G401.6 (cell line): ENCODE measurements around the gene PROSER2.
"Not testable (repeated sequence)": the region's sequence is repeated elsewhere in the genome, so short reads cannot be mapped to it uniquely, and the experiment has no call there.

ENCODE experiments used
- FAIRE-seq: peaks from 2 replicates; lab custom pipeline; 2012; peaks lifted over from hg19 to GRCh38; lab: Jason Lieb, UNC

The PROSER2 gene

DNA sequence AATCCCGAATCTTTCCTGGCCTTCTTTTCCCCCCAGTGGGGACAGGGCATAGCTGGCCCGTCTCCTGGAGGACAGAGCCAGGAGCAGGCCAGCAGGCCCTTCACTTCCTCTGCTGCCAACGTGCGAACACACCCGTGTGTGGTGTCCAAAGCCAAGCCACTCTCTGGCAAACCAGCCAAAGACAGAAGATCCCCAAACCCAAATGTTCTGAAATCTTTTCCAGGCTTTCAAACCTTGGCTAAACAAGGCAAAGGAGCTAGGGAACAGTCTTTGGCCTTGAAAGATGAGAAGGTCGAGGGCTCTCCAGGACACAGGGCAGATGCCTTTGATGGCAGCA, 63.0 kb downstream of the PROSER2 start:
- no peak for FAIRE-seq

DNA sequence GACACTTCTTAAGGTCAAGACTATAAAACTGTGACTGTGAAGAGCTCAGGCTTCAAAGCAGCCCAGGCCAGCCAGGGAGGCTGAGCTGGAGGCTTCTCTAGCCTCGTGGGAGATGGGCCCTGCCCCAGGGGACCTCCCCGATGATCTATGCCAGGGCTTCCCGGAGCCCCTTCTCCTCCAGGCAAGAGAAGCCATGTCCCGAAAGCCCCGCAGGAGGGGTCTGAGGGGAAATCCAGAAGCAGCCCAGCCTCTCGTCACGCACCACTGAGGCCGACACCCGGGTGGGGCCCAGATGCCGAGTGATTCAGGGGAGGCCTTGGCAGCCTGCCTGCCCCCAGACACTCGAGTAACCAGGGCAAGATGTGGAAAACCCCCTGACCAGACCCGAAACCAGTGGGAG, 63.7 kb downstream of the PROSER2 start:
- no peak for FAIRE-seq

DNA sequence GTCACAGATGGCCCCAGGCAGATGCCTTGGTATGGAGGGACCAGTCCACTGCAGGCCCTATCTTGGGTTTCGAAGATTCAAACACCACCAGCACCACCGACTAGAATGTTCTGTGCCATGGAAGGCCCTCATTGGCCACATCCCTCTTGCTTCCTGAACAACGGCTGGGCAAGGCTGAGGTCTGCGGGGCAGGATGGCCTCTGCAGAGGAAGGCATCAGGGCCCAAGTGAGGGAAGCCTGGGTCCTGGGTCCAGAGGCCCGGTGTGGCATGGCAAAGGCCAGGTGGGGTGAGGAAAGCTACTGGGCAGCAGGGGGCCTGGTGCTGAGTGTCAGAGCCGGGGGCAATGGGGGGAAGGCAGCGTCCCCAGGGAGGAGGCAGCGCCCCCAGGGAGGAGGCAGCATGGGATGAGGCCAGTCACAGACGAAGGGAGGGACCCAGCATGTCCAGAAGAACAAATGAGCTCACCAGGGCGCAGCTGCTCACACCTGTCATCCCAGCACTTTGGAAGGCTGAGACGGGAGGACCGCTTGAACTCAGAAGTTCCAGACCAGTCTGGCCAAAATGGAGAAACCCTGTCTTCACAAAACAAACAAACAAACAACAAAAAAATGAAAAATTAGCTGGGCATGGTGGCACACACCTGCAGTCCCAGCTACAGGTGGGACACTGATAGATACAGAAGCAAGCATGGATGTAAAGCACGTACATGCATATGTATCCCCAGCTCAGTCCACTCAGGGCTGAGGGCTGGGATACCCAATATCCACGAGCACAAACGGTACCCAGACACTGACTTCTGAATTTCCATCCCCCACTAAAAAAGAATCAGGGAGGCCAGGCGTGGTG, 64.4 kb downstream of the PROSER2 start:
- no peak for FAIRE-seq

DNA sequence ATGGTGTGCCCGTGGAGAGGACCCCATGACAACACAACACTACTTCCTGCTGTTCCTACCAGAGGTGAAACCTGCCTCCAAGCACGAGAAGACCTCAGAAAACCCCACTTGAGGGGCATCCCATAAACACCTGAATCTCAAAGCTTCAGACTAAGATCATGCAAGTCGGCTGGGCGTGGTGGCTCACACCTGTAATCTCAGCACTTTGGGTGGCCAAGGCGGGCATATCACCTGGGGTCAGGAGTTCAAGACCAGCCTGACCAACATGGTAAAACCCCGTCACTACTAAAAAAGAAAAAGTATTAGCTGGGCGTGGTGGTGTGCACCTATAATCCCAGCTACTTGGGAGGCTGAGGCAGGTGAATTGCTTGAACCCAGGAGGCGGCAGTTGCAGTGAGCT, 66.1 kb downstream of the PROSER2 start:
- FAIRE-seq, result not testable (repeated sequence)

DNA sequence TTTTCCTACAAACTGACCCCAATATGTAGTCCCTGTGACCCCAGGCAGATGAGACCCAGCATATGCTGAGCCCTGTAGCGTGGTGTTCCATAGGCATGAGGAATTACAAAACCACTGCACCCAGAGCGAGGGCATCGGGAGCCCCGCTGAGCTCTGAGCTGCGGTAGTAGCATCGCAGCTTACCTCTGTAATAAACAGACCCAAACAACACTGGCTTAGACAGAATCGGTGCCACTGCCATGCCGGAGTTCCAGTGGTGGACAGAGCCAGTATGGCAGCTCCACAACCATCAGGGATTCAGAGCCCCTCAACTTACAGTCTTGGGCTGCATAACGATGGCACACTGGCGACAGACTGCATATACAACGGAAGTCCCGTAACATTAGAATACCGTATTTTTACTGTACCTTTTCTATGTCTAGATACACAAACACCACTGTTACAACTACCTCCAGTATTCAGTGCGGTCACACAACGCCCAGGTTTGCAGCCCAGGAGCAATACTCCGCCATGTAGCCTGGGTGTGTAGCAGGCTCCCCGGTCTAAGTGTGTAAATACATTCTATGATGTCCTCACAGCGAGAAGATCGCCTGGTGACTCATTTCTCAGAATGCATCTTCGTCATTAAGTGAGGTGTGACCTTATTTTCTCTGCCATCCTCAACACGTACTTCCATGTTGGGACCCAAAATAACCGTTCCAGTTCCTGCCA, 68.8 kb downstream of the PROSER2 start:
- FAIRE-seq, result no peak

DNA sequence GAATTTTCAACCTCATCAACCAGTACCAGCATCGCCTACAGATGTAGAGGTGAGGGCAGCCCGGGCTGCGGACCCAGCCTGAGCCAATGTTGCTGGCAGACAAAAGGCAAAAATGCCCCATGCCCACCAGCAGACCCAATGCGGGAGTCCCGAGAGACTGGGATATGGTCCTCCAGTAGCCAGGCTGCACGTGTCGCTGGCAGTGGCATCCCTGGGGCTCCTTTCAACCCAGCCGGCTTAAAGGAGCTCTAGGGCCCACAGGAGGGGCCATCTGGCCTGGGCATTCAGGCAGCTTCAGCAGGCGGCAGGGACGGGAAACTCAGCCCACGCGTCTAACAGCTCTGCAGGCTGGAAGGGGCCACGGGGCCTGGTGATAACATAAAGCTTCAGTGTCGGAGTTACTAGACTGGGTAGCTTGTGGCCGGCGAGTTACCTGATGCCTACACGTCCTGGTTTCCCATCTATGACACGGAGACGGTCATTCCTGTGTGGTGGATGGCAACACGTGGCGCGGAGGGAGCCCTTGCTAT, 70.7 kb downstream of the PROSER2 start:
- FAIRE-seq, result no peak

DNA sequence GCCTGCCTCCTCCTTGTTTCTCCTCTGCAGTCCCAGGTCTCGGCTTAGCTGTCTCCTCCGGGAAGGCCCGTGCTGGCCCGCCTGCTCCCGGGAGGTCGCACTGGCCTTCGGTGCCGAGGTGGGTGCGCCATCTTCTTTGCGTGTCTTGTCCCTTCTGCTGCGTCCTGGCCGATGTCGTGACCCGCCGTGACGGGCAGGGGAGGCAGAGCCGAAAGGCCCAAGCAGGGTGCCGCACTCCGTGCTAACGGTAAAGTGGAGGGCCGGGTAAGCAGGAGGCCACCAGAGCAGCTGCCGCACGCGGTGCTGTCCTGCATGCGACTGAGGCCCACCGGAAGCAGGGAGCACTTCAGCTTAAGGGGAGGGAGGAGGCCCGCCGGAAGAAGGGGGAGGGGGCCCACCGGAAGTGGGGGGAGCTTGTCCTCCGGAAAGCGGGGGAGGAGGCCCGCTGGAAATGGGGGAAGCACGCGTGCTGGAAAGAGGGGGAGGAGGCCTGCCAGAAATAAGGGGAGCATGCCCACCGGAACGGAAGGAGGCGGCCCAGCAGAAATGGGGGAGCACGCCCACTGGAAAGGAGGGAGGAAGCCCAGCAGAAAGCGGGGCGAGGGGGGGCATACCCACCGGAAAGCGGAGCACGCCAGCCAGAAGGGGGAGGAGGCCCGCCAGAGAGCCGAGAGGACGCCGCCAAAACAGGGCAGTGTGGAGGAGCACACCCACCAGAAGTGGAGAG, 71.4 kb downstream of the PROSER2 start:
- no peak for FAIRE-seq

DNA sequence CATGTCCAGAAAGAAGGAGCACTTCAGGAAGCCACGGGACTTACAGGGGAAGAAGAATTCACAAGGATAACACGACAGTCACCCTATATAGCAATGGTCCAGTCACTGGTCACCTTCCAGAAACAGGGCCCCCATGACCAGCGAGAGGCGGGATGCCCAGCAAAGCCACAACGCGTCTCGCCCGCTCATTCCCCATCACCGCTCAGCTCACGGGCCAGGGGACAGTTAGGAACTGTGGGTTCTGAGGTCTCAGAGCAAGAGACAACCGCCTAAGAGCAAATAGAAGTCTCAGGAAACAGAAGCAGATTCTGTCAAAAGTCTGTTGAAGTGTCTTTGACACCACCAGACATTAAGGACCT, 71.9 kb downstream of the PROSER2 start:
- FAIRE-seq, result no peak

DNA sequence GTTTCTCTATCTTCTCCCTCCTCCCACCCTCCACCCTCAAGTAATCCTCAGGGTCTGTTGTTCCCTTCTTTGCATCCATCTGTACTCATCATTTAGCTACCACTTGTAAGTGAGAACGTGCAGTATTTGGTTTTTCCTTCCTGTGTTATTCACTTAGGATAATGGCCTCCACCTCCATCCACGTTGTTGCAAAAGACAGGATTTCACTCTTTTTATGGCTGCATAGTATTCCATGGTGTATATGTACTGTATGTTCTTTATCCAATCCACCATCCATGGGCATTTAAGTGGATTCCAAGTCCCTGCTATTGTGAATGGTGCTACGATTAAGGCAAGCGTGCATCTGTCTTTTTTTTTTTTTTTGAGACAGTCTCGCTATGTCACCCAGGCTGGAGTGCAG, 72.4 kb downstream of the PROSER2 start:
- FAIRE-seq, result no peak

DNA sequence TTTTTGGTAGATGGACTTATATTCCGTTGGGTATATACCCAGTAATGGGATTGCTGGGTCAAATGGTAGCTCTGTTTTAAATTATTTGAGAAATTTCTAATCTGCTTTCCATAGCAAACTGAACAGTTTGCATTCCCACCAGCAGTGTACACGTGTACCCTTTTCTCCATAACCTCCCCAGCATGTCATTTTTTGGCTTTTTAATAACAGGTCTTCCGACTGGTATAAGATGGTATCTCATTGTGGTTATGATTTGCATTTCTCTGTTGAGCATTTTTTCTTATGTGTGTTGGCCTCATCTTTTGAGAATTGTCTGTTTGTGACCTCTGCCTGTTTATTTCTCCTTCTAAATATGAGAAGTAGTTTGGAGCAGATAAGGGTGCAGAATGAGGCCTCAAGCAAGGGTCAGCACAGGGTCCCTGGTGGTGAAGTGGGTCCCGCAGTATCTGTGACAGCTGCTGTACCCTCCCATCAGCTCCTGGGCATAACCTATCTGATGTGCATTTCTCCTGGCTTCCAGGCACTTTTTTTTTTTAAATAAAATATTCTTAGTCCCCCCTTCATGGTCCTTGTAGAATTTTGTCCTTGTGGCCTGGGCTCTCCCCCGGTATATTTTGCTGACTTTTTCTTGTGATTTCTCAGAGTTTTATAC, 73.5 kb downstream of the PROSER2 start:
- FAIRE-seq, result no peak

DNA sequence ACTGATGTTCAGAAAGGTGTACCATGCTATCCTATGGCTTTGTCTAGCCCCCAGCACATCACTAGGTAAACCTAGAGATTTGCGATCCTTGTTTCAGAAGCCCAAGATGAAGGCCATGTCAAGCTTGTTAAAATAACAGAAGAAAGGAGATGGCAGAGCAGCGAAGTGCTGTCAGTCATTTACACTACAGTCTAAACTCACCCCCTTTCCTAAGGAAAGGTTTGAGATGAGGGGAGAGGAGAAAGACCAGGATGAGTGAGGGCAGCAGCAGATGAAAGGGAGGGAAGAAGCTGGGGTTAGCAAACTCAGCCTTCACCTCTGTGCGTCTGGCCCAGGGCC, 74.8 kb downstream of the PROSER2 start:
- FAIRE-seq, result no peak

DNA sequence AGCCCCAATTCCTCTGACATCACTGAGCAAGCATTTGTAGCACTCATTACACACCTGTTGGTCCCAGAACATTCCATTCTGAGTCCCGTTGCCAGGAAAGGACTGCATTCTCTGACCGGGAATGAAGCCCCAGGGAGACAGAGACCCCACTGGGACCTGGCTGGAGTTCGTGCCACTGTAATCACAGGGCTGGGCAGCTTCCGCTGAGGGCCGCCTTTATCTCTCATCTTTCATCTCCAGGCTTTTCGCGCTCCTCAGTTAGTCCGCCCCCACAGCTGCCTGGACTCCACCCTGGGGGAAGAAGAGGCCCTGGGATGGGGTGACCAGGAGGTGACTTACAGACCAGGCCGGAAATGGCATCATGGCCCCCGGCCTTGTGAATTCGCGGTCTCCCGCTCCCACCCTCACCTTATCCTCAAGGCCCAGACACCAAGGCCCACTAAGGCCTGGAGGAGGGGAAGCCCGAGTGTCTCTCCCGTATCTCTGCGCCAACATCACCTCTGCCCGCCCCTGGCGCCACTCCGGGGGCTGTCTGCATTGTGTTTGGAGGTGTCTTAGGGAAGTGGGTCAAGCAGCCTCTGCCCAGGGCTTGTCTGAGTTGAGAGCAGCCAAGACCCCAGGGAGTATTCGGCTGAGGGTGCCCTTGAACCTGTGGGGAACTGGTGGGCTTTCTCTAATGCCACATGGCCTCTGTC, 75.4 kb downstream of the PROSER2 start:
- no peak for FAIRE-seq

DNA sequence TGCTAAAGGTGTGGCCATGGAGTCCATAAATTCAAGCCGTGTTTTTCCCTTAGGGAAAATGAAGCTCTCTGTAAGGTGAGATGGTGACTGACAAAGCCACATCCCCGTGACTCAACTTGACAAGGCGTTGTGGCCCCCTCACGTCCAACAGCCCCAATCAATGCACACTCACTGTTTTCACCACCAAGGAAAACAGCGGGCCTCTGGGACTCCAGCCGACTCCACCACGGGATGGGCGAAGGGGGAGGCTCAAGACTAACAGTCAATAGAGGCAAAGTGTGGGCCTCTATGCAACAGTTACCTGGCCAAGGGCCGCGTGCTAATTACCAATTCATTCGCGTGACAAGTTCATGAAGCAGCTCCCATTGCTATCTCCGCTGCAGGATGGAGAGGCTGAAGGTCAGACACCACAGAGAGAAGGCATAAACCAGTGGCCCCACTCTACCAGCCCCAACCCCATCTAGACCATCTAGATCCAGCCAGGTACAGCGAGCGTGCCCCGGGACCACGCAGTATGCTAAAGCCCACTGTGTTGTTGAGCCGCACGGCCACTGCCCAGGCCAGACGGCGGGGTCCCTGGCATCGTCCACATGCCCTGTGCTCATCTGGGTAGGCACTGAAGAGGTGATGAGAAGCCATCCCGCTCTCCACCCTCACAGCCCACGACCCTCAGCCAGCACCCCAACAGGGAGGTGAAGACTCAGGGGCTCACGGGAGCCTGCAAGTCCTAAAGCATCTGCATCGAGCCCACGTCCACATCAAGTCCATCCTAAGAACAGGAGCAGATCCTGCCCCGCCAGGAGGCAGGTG, 76.1 kb downstream of the PROSER2 start:
- no peak for FAIRE-seq

DNA sequence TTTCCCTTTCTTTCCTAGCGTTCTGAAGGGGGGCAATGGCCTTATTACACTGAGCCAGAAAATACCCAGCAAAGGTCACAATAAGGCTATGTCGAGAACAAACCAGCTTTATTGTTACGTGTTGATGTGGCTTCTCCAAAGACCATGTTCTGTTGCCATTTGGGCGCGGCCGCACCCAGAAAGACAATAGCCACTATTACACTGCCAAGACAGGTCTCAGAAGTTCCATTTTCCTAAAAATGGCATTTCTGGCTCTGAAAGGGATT, 77.8 kb downstream of the PROSER2 start:
- no peak for FAIRE-seq

DNA sequence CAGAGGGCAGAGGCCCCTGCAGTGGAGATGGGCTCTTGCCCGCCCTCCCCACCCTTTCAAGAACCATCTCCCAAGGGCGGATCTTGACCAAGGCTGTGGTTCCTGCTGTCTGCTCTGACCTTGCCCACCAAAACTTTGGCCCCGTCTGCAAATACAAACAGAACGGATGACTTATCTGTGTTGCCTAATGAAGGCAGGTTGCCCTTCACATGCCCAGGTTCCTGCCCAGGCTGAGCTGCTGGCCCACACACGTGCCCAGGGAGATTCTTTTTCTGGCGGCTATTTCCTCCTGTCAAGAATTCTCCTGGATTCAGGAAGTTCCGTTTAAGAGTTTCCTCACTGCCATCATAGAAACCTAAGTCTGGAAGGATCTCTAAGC, 78.3 kb downstream of the PROSER2 start:
- FAIRE-seq, result no peak

DNA sequence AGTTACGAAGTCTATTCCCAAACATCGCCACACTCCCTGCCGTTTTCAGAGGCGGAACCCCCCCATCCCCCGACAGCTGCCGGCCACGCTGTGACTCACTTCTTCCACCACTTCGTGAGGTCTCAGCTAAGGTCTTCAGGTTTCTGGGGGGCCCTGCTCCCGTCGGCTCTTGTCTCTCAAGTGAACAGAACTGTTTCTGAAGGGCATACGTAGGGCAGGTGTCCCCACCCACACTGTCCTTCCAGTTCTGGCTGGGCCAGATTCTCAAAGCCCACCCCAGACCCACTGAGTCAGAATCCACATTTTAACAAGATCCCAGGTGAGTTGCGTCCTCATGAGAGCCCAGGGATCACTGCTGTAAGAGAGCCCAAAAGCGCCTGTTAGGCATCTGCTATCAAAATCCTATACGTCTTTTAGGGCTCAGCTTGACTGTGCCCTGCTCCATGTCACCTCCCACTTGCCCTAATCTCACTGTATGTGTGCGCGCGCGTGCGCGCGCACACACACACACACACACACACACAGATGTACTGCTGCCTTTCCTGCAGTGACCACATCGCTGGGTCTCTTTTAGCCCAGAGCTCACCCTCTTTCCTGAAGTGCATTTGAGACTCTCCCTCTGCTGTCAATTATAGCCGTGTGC, 78.8 kb downstream of the PROSER2 start:
- FAIRE-seq, result no peak

DNA sequence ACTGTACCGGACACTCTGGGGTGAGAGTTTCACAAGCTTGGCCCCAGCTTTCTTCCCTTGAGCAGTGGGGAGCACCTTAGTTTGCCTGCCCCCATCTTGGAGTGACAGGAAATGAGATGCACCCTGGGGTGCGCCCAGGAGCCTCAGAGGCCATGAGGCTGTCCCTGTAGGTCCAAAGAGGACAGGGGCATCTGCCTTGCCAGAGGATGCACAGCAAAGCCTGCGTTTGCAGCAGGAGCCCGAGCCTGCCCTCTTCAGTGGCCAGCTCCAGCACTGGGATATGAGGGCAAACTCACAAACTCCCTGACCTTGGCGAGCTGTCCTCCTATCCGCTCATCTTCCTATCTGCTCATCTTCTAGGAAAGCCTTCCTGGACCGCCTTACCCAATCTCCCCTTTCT, 79.5 kb downstream of the PROSER2 start:
- FAIRE-seq, result no peak

DNA sequence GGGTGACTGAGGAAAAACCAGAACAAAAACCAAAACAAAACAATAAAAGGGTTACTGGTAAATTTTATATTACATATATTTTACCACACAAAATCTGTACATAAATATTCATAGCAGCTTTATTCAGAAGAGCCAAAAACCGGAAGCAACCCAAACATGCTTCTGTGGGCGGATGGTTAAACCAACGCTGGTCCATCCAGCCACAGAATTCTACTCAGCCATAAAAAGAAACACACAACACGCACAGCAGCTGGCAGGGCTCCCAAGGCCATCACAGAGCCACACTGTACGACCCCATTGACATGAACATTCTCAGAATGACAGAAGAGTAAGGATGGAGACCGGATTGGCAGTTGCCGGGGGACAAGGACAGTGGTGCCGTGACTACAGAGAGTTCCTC, 83.6 kb downstream of the PROSER2 start:
- FAIRE-seq, result no peak

DNA sequence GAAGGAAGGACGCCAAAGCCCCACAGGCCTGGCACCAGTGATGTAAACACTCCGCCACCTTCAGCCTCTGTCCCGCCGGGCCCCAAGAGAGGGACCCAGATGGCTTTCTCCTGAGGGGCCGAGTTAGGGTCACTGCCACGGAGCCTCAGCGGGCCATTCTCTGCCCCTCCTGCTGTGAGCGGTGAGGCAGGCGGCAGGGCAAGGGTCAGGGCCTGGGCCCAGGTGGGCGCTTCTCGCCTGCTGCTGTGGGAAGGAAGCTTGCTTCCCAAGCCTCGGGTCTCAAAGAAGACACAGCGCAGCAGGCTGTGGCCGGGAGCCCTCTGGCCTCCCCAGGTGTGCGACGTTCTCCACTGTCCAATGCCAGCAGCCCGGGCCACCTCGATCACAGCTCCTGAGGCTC, 84.8 kb downstream of the PROSER2 start:
- FAIRE-seq, result no peak

DNA sequence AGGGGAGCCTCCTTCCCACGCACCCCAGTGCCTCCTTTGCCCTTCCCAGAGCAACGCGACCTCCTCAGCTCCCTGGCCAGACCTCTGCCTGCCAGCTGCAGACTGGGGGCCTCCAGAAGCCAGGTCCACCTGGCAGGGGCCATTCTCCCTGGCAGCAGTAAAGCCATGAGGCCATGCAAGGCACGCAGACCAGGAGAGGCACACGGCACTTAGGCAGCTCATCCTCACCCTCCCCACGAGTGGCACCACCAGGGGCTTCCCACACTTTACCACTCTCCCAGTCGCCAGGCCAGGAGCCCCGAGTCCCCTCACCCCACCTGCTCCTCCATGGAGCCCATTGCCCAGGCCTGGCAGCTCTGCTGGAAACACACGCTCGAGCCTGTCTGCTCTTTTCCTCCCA, 85.4 kb downstream of the PROSER2 start:
- no peak for FAIRE-seq

DNA sequence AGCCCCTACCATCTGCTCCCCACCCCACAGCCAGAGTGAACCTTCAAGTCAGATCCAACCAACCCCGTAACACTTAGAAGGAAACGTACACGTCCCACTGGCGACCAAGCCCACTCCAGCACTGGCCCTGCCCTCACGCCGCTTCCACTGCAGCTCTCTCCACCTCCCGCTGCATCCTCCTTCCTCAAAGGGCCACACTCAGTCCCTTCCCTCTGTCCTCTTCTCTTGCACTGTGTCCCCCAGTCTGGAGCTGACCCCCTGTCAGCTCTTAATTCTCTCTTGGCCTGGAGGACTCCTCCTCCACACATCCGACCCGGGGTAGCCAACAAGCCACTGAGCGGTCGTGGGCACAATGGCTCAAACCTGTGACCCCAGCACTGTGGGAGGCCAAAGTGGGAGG, 85.8 kb downstream of the PROSER2 start:
- no peak for FAIRE-seq
